OCI-LY7 (cell line): ENCODE data around the gene VAPB. TPM values are rescaled to one million over a fixed set of nuclear protein-coding genes. Genes with fewer than 3 reads are reported as not detected.

Experiments
- BruUV-seq: library from RNA; stranded (reverse); fragments of 400-500 nt; replicated peaks from 2 replicates; lab custom pipeline; 2021; lab: Mats Ljungman, UMichigan
- CTCF ChIA-PET: fragments of 300-600 bp; sonication (Branson Sonifier 250); formaldehyde crosslinking; loops from one replicate; lab custom pipeline; 2022; ENCODE audit warnings: antibody characterized with exemption; ENCODE audit not compliant: unreplicated experiment; lab: Charles Lee
- POLR2A ChIA-PET: fragments of 300-600 bp; sonication (Branson Sonifier 250); formaldehyde crosslinking; loops from one replicate; lab custom pipeline; 2022; ENCODE audit warnings: antibody characterized with exemption; lab: Charles Lee
- DNase-seq: peaks from one replicate; pipeline ENCODE4 v3.0.0-alpha.2; 2015; ENCODE audit warnings: low spot score
- H2AFZ ChIP-seq: fragments of 200-600 bp; sonication (generic), shearing (Covaris generic); 2 replicates; pipeline ENCODE4 v1.6.1; 2014; ENCODE audit warnings: mild to moderate bottlenecking, antibody characterized with exemption, low read length, moderate library complexity
- H3K27ac ChIP-seq: fragments of 200-600 bp; sonication (generic); 2 replicates; pipeline ENCODE4 v1.5.1; 2014; ENCODE audit warnings: mixed run types, low read depth, mild to moderate bottlenecking, moderate library complexity, low read length, inconsistent platforms; ENCODE audit not compliant: poor library complexity, severe bottlenecking
- H3K36me3 ChIP-seq: fragments of 200-600 bp; sonication (generic); 2 replicates; pipeline ENCODE4 v1.6.1; 2014; ENCODE audit warnings: mild to moderate bottlenecking, antibody characterized with exemption, low read length, moderate library complexity, mixed read lengths; ENCODE audit not compliant: insufficient read depth
- H3K4me1 ChIP-seq: fragments of 200-600 bp; sonication (generic); 2 replicates; pipeline ENCODE4 v1.5.1; 2014; ENCODE audit warnings: mild to moderate bottlenecking, low read length; ENCODE audit not compliant: insufficient read depth, poor library complexity, severe bottlenecking
- H3K4me2 ChIP-seq: fragments of 200-600 bp; sonication (generic); 2 replicates; pipeline ENCODE4 v1.6.1; 2014; ENCODE audit warnings: mild to moderate bottlenecking, low read length
- H3K4me3 ChIP-seq: fragments of 200-600 bp; sonication (generic); 2 replicates; pipeline ENCODE4 v1.5.1; 2014; ENCODE audit warnings: mild to moderate bottlenecking, low read depth, low read length; ENCODE audit not compliant: poor library complexity, severe bottlenecking
- H3K79me2 ChIP-seq: fragments of 200-600 bp; sonication (generic); 2 replicates; pipeline ENCODE4 v1.6.1; 2016; ENCODE audit warnings: low read depth, mild to moderate bottlenecking, low read length, moderate library complexity, mixed read lengths; ENCODE audit not compliant: insufficient read depth
- H3K9me2 ChIP-seq: fragments of 200-600 bp; sonication (generic); 2 replicates; pipeline ENCODE4 v1.6.1; 2016; ENCODE audit warnings: mild to moderate bottlenecking, low read length, mixed read lengths; ENCODE audit not compliant: insufficient read depth
- H3K9me3 ChIP-seq: fragments of 200-600 bp; sonication (generic); 2 replicates; pipeline ENCODE4 v1.6.1; 2014; ENCODE audit warnings: mild to moderate bottlenecking, mixed run types, low read length, mixed read lengths
- H4K20me1 ChIP-seq: fragments of 200-600 bp; sonication (generic); 2 replicates; pipeline ENCODE4 v1.6.1; 2014; ENCODE audit warnings: mild to moderate bottlenecking, antibody characterized with exemption, low read length, moderate library complexity, mixed read lengths; ENCODE audit not compliant: insufficient read depth
- CTCF ChIP-seq: fragments of 200-600 bp; sonication (generic); conservative IDR thresholded peaks from 2 replicates; pipeline ENCODE4 v1.5.1; 2014; ENCODE audit warnings: mild to moderate bottlenecking, antibody characterized with exemption, low read length, moderate library complexity, mixed read lengths
- EZH2phosphoT487 ChIP-seq: fragments of 200-600 bp; sonication (generic); IDR thresholded peaks from 2 replicates; pipeline ENCODE4 v1.6.1; 2018; ENCODE audit warnings: low read depth, borderline replicate concordance, mild to moderate bottlenecking, mixed run types, antibody characterized with exemption, low read length, moderate library complexity, mixed read lengths
- intact Hi-C: fragments of 100-400 bp; cut with micrococcal nuclease; formaldehyde crosslinking; loops from one replicate; pipeline ENCODE4 v1.10.0; 2022; ENCODE audit not compliant: unreplicated experiment
- total RNA-seq, 2 experiments: library from RNA; depleted of rRNA in 1 of 2; stranded (reverse); fragments of >200 nt in 1 of 2; shearing (Covaris generic) in 1 of 2; gene quantifications; 2 replicates each; pipeline ENCODE4 v1.2.3, GENCODE V29; 2014 to 2022

VAPB gene
- total RNA-seq, 2 experiments from 2014 or later: 13.3 to 43.2 TPM

GRCh38 chr20:58483051-58483450 lies 94.0 kb downstream of the VAPB start:
- POLR2A ChIA-PET: interaction anchor here (0.7 kb wide), 1 partner anchor 151 kb away, joined by 3 read pairs; no protein-coding TSS in a partner anchor
- Histone ChIP-seq H3K36me3 (no peaks in the 10 kb centered on the region), H3K9me3 (peaks cover 16% of the 10 kb centered on the region), H3K79me2 (no peaks in the 10 kb centered on the region), H3K9me2 (no peaks in the 10 kb centered on the region), H2AFZ (no peak overlapping the region), H3K27ac (no peak overlapping the region), H3K4me2 (no peak overlapping the region), H4K20me1 (no peaks in the 10 kb centered on the region), H3K4me3 (no peak overlapping the region), H3K4me1 (no peaks in the 10 kb centered on the region)
- TF ChIP-seq EZH2phosphoT487: no peak
- TF ChIP-seq CTCF: no peak
- BruUV-seq: no TSS peak
- intact Hi-C loops: no loop called here
- CTCF ChIA-PET: no interaction called here
- no peak for DNase-seq

- Histone ChIP-seq H3K9me2 (no peaks in the 10 kb centered on the region), H3K4me3 (no peak overlapping the region), H2AFZ (no peak overlapping the region), H4K20me1 (no peaks in the 10 kb centered on the region), H3K36me3 (no peaks in the 10 kb centered on the region), H3K27ac (no peak overlapping the region), H3K4me1 (no peaks in the 10 kb centered on the region), H3K79me2 (no peaks in the 10 kb centered on the region), H3K4me2 (no peak overlapping the region), H3K9me3 (peaks cover 16% of the 10 kb centered on the region)
- DNase-seq: no peak
- CTCF ChIA-PET: no interaction called here
- intact Hi-C loops: no loop called here
- TF ChIP-seq EZH2phosphoT487: no peak
- no peak for TF ChIP-seq CTCF
- POLR2A ChIA-PET: interaction anchor here (0.7 kb wide), 1 partner anchor 151 kb away, joined by 3 read pairs; no protein-coding TSS in a partner anchor
- BruUV-seq: no TSS peak
Observed at GRCh38 chr20:58483470-58483869, 94.4 kb downstream of the VAPB start.

- no peak overlapping the region for H3K27ac ChIP-seq
- no peak overlapping the region for H2AFZ ChIP-seq
- DNase-seq: no peak
- H3K4me1 ChIP-seq: no peaks in the 10 kb centered on the region
- no TSS peak for BruUV-seq
- H3K36me3 ChIP-seq: no peaks in the 10 kb centered on the region
- H3K4me3 ChIP-seq: no peak overlapping the region
- H4K20me1 ChIP-seq: no peaks in the 10 kb centered on the region
- no peaks in the 10 kb centered on the region for H3K79me2 ChIP-seq
- no peak for TF ChIP-seq EZH2phosphoT487
- no peak for TF ChIP-seq CTCF
- POLR2A ChIA-PET: no interaction called here
- peaks cover 16% of the 10 kb centered on the region for H3K9me3 ChIP-seq
- CTCF ChIA-PET: no interaction called here
- H3K4me2 ChIP-seq: no peak overlapping the region
- H3K9me2 ChIP-seq: no peaks in the 10 kb centered on the region
- intact Hi-C loops: no loop called here
Observed at GRCh38 chr20:58485393-58485792, 96.4 kb downstream of the VAPB start.
